Hepatocyte (in vitro differentiated cells): ENCODE results near the gene MAB21L4.

Experiments used
- EZH2 ChIP-seq: fragments of 200-600 bp; sonication (generic); IDR thresholded peaks from 2 replicates; pipeline ENCODE4 v1.6.1; 2016; ENCODE audit warnings: antibody characterized with exemption, mild to moderate bottlenecking, borderline replicate concordance
- EZH2phosphoT487 ChIP-seq: fragments of 200-600 bp; sonication (generic); IDR thresholded peaks from one replicate; pipeline ENCODE4 v1.6.1; 2018; ENCODE audit warnings: antibody characterized with exemption, mild to moderate bottlenecking, low read depth, moderate library complexity; ENCODE audit not compliant: unreplicated experiment, severe bottlenecking
- TF ChIP-seq, protein P1 (sequence below): fragments of 200-600 bp; sonication (generic); IDR thresholded peaks from 2 replicates; pipeline ENCODE4 v1.5.1; 2016; ENCODE audit warnings: antibody characterized with exemption, mild to moderate bottlenecking; ENCODE audit not compliant: poor library complexity

DNA sequence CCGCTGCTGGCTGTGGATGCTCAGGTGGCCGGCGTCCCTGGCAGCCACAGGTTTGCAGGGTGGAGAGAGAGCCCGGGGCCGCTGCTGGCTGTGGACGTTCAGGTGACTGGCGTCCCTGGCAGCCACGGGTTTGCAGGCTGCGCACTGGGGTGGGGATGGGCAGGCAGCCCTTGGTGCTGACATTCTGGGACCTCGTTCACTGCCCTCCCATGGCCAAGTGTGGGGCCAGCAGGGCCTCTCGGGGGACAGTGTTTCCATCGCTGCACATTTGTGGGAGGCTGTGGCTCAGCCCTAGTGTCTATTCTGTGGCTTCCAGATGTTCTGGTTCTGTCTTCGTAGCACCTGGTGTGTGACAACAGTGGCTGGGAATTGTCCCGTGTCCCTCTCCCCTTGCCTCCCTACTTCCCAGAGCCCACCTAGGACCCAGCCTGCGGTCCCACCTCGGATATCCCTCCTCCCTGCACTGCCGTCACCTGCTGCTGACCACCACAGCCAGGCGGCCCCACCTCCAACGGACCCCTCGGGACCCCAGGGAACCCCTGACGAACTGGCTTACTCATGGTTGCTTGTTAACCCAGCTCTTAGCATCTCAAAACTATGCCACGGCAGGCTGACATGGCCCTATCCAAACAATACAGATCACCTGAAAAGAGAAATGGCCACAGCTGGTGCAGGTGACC is 11.1 kb upstream of the MAB21L4 start:
- TF ChIP-seq, protein P1, sequence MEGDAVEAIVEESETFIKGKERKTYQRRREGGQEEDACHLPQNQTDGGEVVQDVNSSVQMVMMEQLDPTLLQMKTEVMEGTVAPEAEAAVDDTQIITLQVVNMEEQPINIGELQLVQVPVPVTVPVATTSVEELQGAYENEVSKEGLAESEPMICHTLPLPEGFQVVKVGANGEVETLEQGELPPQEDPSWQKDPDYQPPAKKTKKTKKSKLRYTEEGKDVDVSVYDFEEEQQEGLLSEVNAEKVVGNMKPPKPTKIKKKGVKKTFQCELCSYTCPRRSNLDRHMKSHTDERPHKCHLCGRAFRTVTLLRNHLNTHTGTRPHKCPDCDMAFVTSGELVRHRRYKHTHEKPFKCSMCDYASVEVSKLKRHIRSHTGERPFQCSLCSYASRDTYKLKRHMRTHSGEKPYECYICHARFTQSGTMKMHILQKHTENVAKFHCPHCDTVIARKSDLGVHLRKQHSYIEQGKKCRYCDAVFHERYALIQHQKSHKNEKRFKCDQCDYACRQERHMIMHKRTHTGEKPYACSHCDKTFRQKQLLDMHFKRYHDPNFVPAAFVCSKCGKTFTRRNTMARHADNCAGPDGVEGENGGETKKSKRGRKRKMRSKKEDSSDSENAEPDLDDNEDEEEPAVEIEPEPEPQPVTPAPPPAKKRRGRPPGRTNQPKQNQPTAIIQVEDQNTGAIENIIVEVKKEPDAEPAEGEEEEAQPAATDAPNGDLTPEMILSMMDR, result no peak
- TF ChIP-seq EZH2phosphoT487, result no peak
- TF ChIP-seq EZH2, result no peak
